ENCODE measurements around the gene UBXN7.

DNA sequence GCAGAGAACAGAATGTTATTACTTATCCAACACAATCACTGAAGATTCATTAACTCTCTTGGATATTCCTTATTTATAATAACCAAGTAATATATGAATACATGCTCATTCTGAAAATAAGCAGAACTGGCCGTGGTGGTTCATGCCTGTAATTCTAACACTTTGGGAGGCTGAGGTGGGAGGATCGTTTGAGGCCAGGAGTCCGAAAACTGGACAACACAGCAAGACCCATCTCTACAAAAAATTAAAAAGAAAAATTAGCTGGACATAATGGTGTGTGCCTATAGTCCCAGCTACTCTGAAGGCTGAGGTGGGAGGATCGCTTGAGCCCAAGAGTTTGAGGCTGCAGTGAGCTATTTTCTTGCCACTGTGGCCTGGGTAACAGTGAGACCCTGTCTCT, 45.5 kb upstream of the UBXN7 start:
- TF ChIP-seq ZNF274 (IDR thresholded peaks at IDR 0.05; ENCODE audit: low read depth, low read length) (no peak), YY1 (IDR thresholded peaks at IDR 0.05; ENCODE audit: insufficient read depth, insufficient read length) (no peak), SUZ12 (IDR thresholded peaks at IDR 0.05; ENCODE audit: extremely low read depth, insufficient read depth, insufficient read length) (no peak)

All from NT2/D1 (cell line).